ENCODE results near the gene NAV2. TPM values are rescaled to one million over a fixed set of nuclear protein-coding genes. Genes with fewer than 3 reads are reported as not detected.

The NAV2 gene
- total and polyA plus RNA-seq, 5 donors = 4.4 to 12.9 (median 8.6) TPM

GRCh38 chr11:19832086-19832750 is 119.6 kb downstream of the NAV2 start:
- WGBS = 93% methylated on average over 12 of the region's 12 CpGs
- intact Hi-C loops (cut with DNase I) = no loop called here
- no peaks in the 10 kb centered on the region for H3K27me3 ChIP-seq (ENCODE audit: control insufficient read depth, insufficient read depth)
- H3K9me3 ChIP-seq (ENCODE audit: control insufficient read depth, low read length) = no peaks in the 10 kb centered on the region
- peaks cover 5% of the 10 kb centered on the region for H3K4me1 ChIP-seq (ENCODE audit: control insufficient read depth, insufficient read depth, low read length)
- H3K27ac ChIP-seq (ENCODE audit: low read length) = no peak overlapping the region
- H3K4me3 ChIP-seq (ENCODE audit: low read length) = no peak overlapping the region
- ATAC-seq (no peak), DNase-seq (no peak)

- WGBS = 89% methylated on average over 3 of the region's 3 CpGs
- DNase-seq (no peak), ATAC-seq (no peak)
- intact Hi-C loops (cut with DNase I) = no loop called here
- no peaks in the 10 kb centered on the region for H3K9me3 ChIP-seq (ENCODE audit: control insufficient read depth, low read length)
- no peaks in the 10 kb centered on the region for H3K27me3 ChIP-seq (ENCODE audit: control insufficient read depth, insufficient read depth)
- H3K4me1 ChIP-seq (ENCODE audit: control insufficient read depth, insufficient read depth, low read length) = peaks cover 2% of the 10 kb centered on the region
- H3K4me3 ChIP-seq (ENCODE audit: low read length) = no peak overlapping the region
- no peak overlapping the region for H3K27ac ChIP-seq (ENCODE audit: low read length)
These were observed 120.3 kb downstream of the NAV2 start for GRCh38 chr11:19832901-19833300.

DNA sequence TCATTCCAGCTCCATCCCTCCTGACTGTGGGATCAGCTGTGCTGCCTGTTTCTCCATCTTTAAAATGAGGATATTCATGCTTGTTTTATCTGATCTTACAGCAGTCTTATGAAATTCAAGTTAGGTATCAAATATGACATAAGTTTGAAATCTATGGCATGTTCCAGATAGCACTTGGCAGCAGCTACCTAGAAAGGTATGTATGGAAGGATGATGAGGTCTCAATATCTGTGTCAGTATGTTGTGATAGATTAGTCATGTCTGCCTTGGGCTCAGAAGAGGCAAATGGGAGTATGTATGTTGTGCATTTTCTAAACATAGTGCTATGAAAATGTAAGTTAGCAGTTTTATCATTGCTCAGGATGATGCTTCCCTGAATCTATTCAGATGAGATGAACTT is 122.1 kb downstream of the NAV2 start:
- H3K4me3 ChIP-seq (ENCODE audit: low read length) = no peak overlapping the region
- intact Hi-C loops (cut with DNase I) = loop anchor here in 1 of 4 donors (5.0 kb wide), 1 partner anchor 203 kb away; no protein-coding TSS in a partner anchor
- DNase-seq (no peak), ATAC-seq (no peak)
- no peak overlapping the region for H3K27ac ChIP-seq (ENCODE audit: low read length)
- H3K9me3 ChIP-seq (ENCODE audit: control insufficient read depth, low read length) = no peaks in the 10 kb centered on the region
- no peaks in the 10 kb centered on the region for H3K27me3 ChIP-seq (ENCODE audit: control insufficient read depth, insufficient read depth)
- no peaks in the 10 kb centered on the region for H3K4me1 ChIP-seq (ENCODE audit: control insufficient read depth, insufficient read depth, low read length)

GRCh38 chr11:19836666-19837065 is 124.0 kb downstream of the NAV2 start:
- no peak overlapping the region for H3K4me3 ChIP-seq (ENCODE audit: low read length)
- no peaks in the 10 kb centered on the region for H3K9me3 ChIP-seq (ENCODE audit: control insufficient read depth, low read length)
- WGBS = 91% methylated on average over 2 of the region's 2 CpGs
- H3K27me3 ChIP-seq (ENCODE audit: control insufficient read depth, insufficient read depth) = no peaks in the 10 kb centered on the region
- no peaks in the 10 kb centered on the region for H3K4me1 ChIP-seq (ENCODE audit: control insufficient read depth, insufficient read depth, low read length)
- intact Hi-C loops (cut with DNase I) = loop anchor here in 1 of 4 donors (5.0 kb wide), 1 partner anchor 201 kb away; no protein-coding TSS in a partner anchor
- DNase-seq (no peak), ATAC-seq (no peak)
- no peak overlapping the region for H3K27ac ChIP-seq (ENCODE audit: low read length)

DNA sequence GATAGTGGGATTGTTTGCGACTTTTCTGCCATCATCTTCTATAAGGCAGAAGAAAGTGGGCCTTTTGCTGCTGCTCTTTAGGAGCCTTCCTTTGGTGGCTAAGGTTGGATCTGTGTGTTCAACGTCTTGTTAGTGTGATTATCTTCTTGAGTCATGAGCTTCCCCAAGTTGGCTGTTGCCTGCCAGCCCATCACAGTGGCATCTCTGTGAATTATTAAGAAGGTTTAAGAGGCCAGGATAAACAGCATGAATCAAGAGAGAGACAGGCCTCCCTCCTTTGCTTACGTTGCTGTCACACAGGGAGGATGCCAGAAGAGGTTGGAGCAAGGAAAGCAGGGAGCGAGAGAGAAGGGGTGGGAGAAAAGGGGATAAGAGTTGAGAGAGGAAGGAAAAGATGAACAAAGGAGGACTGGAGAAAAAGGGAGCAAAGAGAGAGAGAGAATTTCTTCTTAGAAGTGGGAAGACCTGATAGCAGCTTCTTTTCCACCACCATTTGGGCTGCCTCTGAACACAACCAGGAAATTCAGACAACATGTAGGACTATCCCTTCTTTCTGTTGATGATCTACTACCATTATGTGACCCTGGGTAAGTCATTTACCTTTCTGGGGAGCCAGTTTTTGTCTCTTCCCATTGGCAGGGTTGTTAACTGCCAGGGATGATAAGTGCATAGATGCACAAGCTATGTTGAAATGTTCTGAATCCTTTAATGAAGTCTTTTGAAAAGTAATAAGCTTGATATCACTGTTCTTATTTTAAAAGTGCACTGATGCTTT is 126.5 kb downstream of the NAV2 start:
- Histone ChIP-seq H3K4me1 (ENCODE audit: control insufficient read depth, insufficient read depth, low read length) (no peaks in the 10 kb centered on the region), H3K9me3 (ENCODE audit: control insufficient read depth, low read length) (no peaks in the 10 kb centered on the region), H3K27ac (ENCODE audit: low read length) (no peak overlapping the region), H3K4me3 (ENCODE audit: low read length) (no peak overlapping the region), H3K27me3 (ENCODE audit: control insufficient read depth, insufficient read depth) (no peaks in the 10 kb centered on the region)
- intact Hi-C loops (cut with DNase I) = loop anchor here in 1 of 4 donors (5.0 kb wide), 1 partner anchor 198 kb away; no protein-coding TSS in a partner anchor
- ATAC-seq = no peak
- 84% methylated on average over 4 of the region's 4 CpGs for WGBS
- no peak for DNase-seq

GRCh38 chr11:19840961-19841360 is 128.3 kb downstream of the NAV2 start:
- no peak for DNase-seq
- ATAC-seq = no peak
- Histone ChIP-seq H3K9me3 (ENCODE audit: control insufficient read depth, low read length) (no peaks in the 10 kb centered on the region), H3K4me3 (ENCODE audit: low read length) (no peak overlapping the region), H3K4me1 (ENCODE audit: control insufficient read depth, insufficient read depth, low read length) (no peaks in the 10 kb centered on the region), H3K27me3 (ENCODE audit: control insufficient read depth, insufficient read depth) (no peaks in the 10 kb centered on the region), H3K27ac (ENCODE audit: low read length) (no peak overlapping the region)
- intact Hi-C loops (cut with DNase I) = no loop called here

DNA sequence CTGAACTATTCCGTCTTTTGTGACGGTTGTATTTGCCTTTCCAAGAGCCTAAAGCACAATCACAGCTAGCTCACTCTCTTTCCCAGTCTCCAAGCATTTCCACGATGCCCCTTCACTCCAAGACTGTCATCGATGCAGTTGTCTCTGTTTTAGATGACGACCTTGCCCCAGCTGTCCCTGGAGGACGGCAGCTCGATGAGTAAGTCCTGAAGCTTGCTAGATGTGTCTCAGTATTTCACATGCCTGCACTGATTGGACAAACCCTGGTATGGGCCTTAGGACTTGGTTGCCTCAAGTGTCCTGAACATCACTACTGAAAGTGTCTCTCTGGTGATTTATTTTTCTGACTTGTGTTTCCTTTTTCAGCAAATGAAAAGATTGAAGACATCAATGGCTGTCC is 129.9 kb downstream of the NAV2 start:
- H3K4me1 ChIP-seq (ENCODE audit: control insufficient read depth, insufficient read depth, low read length) = peaks cover 6% of the 10 kb centered on the region
- no peaks in the 10 kb centered on the region for H3K9me3 ChIP-seq (ENCODE audit: control insufficient read depth, low read length)
- DNase-seq (no peak), ATAC-seq (no peak)
- no peak overlapping the region for H3K27ac ChIP-seq (ENCODE audit: low read length)
- intact Hi-C loops (cut with DNase I) = no loop called here
- WGBS = 75% methylated on average over 7 of the region's 7 CpGs
- no peak overlapping the region for H3K4me3 ChIP-seq (ENCODE audit: low read length)
- H3K27me3 ChIP-seq (ENCODE audit: control insufficient read depth, insufficient read depth) = no peaks in the 10 kb centered on the region

- no peak for ATAC-seq
- 71% methylated on average over 2 of the region's 2 CpGs for WGBS
- Histone ChIP-seq H3K9me3 (ENCODE audit: control insufficient read depth, low read length) (no peaks in the 10 kb centered on the region), H3K27ac (ENCODE audit: low read length) (no peak overlapping the region), H3K4me3 (ENCODE audit: low read length) (no peak overlapping the region), H3K4me1 (ENCODE audit: control insufficient read depth, insufficient read depth, low read length) (peaks cover 6% of the 10 kb centered on the region), H3K27me3 (ENCODE audit: control insufficient read depth, insufficient read depth) (no peaks in the 10 kb centered on the region)
- intact Hi-C loops (cut with DNase I) = no loop called here
- DNase-seq = no peak
These were observed 130.4 kb downstream of the NAV2 start for GRCh38 chr11:19843079-19843478.

- H3K9me3 ChIP-seq (ENCODE audit: control insufficient read depth, low read length) = no peaks in the 10 kb centered on the region
- no peak overlapping the region for H3K4me3 ChIP-seq (ENCODE audit: low read length)
- H3K27ac ChIP-seq (ENCODE audit: low read length) = no peak overlapping the region
- H3K4me1 ChIP-seq (ENCODE audit: control insufficient read depth, insufficient read depth, low read length) = peaks cover 6% of the 10 kb centered on the region
- no peak for ATAC-seq
- no peaks in the 10 kb centered on the region for H3K27me3 ChIP-seq (ENCODE audit: control insufficient read depth, insufficient read depth)
- no peak for DNase-seq
- intact Hi-C loops (cut with DNase I) = no loop called here
These were observed 131.4 kb downstream of the NAV2 start for GRCh38 chr11:19844012-19844411.

DNA sequence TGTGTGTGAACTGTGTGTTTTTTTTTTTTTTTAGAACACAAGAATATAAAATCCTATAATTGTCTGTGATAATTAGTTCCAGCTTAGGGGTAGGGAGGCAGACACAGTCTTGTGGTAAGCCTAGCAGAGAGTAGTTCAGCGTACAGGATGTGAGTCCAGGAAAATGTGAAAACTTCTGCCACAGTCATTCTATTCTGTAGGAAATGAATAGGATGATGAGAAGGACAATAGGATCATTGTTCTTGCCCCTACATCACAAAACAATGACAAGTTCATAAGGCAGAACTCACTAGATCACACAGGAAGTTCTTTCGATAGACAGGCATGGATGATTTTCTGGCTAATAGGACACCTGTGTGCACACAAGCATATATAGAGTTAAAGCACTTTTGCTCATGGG is 132.2 kb downstream of the NAV2 start:
- DNase-seq = no peak
- Histone ChIP-seq H3K27ac (ENCODE audit: low read length) (no peak overlapping the region), H3K4me3 (ENCODE audit: low read length) (no peak overlapping the region), H3K9me3 (ENCODE audit: control insufficient read depth, low read length) (no peaks in the 10 kb centered on the region), H3K4me1 (ENCODE audit: control insufficient read depth, insufficient read depth, low read length) (peaks cover 7% of the 10 kb centered on the region), H3K27me3 (ENCODE audit: control insufficient read depth, insufficient read depth) (no peaks in the 10 kb centered on the region)
- ATAC-seq = no peak
- 81% methylated on average over 2 of the region's 2 CpGs for WGBS
- intact Hi-C loops (cut with DNase I) = no loop called here

DNA sequence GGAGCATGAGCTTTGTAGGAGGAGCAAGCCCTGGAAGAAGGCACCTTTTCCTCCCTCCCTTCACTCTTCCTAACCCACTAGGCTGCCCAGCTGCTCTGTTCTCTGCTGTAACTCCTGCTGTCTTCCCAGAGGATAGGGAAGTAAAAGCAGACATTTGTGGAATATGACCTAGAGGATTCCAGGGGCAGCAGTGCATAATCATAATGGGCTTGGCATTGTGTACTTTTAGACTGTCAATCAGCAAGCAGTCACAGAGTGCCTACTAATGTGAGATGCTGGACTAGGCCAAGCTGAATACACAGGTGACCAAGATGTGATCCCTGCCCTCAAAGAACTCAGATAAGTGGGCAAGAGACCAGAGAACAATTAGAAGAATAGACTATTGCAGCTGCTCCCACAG is 133.0 kb downstream of the NAV2 start:
- peaks cover 7% of the 10 kb centered on the region for H3K4me1 ChIP-seq (ENCODE audit: control insufficient read depth, insufficient read depth, low read length)
- ATAC-seq (no peak), DNase-seq (no peak)
- no peak overlapping the region for H3K4me3 ChIP-seq (ENCODE audit: low read length)
- no peaks in the 10 kb centered on the region for H3K27me3 ChIP-seq (ENCODE audit: control insufficient read depth, insufficient read depth)
- H3K9me3 ChIP-seq (ENCODE audit: control insufficient read depth, low read length) = no peaks in the 10 kb centered on the region
- intact Hi-C loops (cut with DNase I) = no loop called here
- no peak overlapping the region for H3K27ac ChIP-seq (ENCODE audit: low read length)
